HCT116 (cell line): ENCODE results near the gene CELA2B.

Experiments
- CBX3 ChIP-seq: IDR thresholded peaks from 2 replicates; pipeline ENCODE4 v1.6.1; 2012; ENCODE audit warnings: low read depth
- CEBPB ChIP-seq: IDR thresholded peaks from 2 replicates; pipeline ENCODE4 v1.6.1; 2012; ENCODE audit warnings: low read depth
- ELF1 ChIP-seq: IDR thresholded peaks from 2 replicates; pipeline ENCODE4 v1.6.1; 2012; ENCODE audit warnings: low read depth, borderline replicate concordance
- EZH2 ChIP-seq: fragments of 200-600 bp; sonication (generic); IDR thresholded peaks from 2 replicates; pipeline ENCODE4 v1.6.1; 2017; ENCODE audit warnings: antibody characterized with exemption, mixed run types
- EZH2phosphoT487 ChIP-seq: fragments of 200-600 bp; IDR thresholded peaks from 2 replicates; pipeline ENCODE4 v1.6.1; 2018; ENCODE audit warnings: antibody characterized with exemption, borderline replicate concordance
- JUND ChIP-seq: IDR thresholded peaks from 2 replicates; pipeline ENCODE4 v1.6.1; 2012
- POLR2A ChIP-seq: IDR thresholded peaks from 2 replicates; pipeline ENCODE4 v1.7.0; 2011; ENCODE audit warnings: borderline replicate concordance; ENCODE audit not compliant: insufficient read depth, insufficient read length; ENCODE audit errors: extremely low read depth
- POLR2AphosphoS5 ChIP-seq: IDR thresholded peaks from 2 replicates; pipeline ENCODE4 v1.6.1; 2011; ENCODE audit warnings: mild to moderate bottlenecking, low read depth, low read length, moderate library complexity
- RAD21 ChIP-seq: IDR thresholded peaks from 2 replicates; pipeline ENCODE4 v1.6.1; 2012; ENCODE audit warnings: low read depth, mild to moderate bottlenecking
- YY1 ChIP-seq: IDR thresholded peaks from 2 replicates; pipeline ENCODE4 v1.6.1; 2011; ENCODE audit warnings: low read length, low read depth, moderate library complexity, mild to moderate bottlenecking; ENCODE audit not compliant: insufficient replicate concordance; ENCODE audit errors: extremely low read depth
- ZNF274 ChIP-seq: fragments of 200-500 bp; sonication (Bioruptor generic); IDR thresholded peaks from 2 replicates; pipeline ENCODE4 v1.6.1; 2014; ENCODE audit warnings: mild to moderate bottlenecking, low read depth, low read length, inconsistent platforms
- TF ChIP-seq, protein P1 (sequence below), 3 experiments: fragments of 200-600 bp in 1 of 3; sonication (generic) in 1 of 3; IDR thresholded peaks in 2 of 3; conservative IDR thresholded peaks in 1 of 3; 2 replicates each; pipeline ENCODE4 v1.5.1; 2012 to 2017; ENCODE audit warnings: low read depth in 2 of 3, low read length in 2 of 3, antibody characterized with exemption in 1 of 3, borderline replicate concordance in 1 of 3, control low read depth in 1 of 3, mild to moderate bottlenecking in 1 of 3, mixed read lengths in 1 of 3, mixed run types in 1 of 3, moderate library complexity in 1 of 3; ENCODE audit not compliant: insufficient read depth in 1 of 3
- TF ChIP-seq, protein P2 (sequence below): IDR thresholded peaks from 2 replicates; pipeline ENCODE4 v1.6.1; 2012; ENCODE audit warnings: low read depth
- TF ChIP-seq, protein P3 (sequence below): IDR thresholded peaks from 2 replicates; pipeline ENCODE4 v1.6.1; 2012

DNA sequence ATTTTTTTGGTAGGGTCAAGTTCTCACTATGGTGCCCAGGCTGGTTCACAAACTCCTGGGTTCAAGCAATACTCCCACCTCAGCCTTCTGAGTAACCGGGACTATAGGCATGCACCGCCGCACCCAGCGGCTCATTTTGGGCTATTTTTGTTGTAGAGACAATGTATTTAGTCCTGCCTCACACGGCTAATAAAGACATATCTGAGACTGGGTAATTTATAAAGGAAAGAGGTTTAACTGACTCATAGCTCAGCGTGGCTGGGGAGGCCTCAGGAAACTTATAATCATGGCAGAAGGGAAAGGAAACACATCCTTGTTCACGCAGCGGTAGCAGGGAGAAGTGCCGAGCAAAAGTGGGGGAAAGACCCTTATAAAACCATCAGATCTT, 15.2 kb upstream of the CELA2B start:
- TF ChIP-seq, protein P1, sequence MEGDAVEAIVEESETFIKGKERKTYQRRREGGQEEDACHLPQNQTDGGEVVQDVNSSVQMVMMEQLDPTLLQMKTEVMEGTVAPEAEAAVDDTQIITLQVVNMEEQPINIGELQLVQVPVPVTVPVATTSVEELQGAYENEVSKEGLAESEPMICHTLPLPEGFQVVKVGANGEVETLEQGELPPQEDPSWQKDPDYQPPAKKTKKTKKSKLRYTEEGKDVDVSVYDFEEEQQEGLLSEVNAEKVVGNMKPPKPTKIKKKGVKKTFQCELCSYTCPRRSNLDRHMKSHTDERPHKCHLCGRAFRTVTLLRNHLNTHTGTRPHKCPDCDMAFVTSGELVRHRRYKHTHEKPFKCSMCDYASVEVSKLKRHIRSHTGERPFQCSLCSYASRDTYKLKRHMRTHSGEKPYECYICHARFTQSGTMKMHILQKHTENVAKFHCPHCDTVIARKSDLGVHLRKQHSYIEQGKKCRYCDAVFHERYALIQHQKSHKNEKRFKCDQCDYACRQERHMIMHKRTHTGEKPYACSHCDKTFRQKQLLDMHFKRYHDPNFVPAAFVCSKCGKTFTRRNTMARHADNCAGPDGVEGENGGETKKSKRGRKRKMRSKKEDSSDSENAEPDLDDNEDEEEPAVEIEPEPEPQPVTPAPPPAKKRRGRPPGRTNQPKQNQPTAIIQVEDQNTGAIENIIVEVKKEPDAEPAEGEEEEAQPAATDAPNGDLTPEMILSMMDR (IDR thresholded peaks at IDR 0.05 in 2 of 3, conservative IDR thresholded peaks at IDR 0.05 in 1 of 3; ENCODE audit: borderline replicate concordance in 1 of 3, insufficient read depth in 1 of 3, low read depth in 2 of 3, low read length in 2 of 3) = no peak
- TF ChIP-seq POLR2A (no peak), ZNF274 (no peak), POLR2AphosphoS5 (no peak), CEBPB (no peak), JUND (no peak), EZH2phosphoT487 (no peak), CBX3 (no peak), EZH2 (no peak), YY1 (no peak), RAD21 (no peak), ELF1 (no peak)
- TF ChIP-seq, protein P2, sequence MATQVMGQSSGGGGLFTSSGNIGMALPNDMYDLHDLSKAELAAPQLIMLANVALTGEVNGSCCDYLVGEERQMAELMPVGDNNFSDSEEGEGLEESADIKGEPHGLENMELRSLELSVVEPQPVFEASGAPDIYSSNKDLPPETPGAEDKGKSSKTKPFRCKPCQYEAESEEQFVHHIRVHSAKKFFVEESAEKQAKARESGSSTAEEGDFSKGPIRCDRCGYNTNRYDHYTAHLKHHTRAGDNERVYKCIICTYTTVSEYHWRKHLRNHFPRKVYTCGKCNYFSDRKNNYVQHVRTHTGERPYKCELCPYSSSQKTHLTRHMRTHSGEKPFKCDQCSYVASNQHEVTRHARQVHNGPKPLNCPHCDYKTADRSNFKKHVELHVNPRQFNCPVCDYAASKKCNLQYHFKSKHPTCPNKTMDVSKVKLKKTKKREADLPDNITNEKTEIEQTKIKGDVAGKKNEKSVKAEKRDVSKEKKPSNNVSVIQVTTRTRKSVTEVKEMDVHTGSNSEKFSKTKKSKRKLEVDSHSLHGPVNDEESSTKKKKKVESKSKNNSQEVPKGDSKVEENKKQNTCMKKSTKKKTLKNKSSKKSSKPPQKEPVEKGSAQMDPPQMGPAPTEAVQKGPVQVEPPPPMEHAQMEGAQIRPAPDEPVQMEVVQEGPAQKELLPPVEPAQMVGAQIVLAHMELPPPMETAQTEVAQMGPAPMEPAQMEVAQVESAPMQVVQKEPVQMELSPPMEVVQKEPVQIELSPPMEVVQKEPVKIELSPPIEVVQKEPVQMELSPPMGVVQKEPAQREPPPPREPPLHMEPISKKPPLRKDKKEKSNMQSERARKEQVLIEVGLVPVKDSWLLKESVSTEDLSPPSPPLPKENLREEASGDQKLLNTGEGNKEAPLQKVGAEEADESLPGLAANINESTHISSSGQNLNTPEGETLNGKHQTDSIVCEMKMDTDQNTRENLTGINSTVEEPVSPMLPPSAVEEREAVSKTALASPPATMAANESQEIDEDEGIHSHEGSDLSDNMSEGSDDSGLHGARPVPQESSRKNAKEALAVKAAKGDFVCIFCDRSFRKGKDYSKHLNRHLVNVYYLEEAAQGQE = no peak
- TF ChIP-seq, protein P3, sequence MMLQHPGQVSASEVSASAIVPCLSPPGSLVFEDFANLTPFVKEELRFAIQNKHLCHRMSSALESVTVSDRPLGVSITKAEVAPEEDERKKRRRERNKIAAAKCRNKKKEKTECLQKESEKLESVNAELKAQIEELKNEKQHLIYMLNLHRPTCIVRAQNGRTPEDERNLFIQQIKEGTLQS = no peak
